NCI-H446 (cell line): ENCODE data around the gene PAFAH1B1.
A peak's percentile ranks its signal among the peaks of the same experiment; 100 is the strongest.

Source experiments
- DNase-seq, 2 experiments: peaks; one replicate each; lab custom pipeline; 2025; lab: John Stamatoyannopoulos, UW

Gene PAFAH1B1

DNA sequence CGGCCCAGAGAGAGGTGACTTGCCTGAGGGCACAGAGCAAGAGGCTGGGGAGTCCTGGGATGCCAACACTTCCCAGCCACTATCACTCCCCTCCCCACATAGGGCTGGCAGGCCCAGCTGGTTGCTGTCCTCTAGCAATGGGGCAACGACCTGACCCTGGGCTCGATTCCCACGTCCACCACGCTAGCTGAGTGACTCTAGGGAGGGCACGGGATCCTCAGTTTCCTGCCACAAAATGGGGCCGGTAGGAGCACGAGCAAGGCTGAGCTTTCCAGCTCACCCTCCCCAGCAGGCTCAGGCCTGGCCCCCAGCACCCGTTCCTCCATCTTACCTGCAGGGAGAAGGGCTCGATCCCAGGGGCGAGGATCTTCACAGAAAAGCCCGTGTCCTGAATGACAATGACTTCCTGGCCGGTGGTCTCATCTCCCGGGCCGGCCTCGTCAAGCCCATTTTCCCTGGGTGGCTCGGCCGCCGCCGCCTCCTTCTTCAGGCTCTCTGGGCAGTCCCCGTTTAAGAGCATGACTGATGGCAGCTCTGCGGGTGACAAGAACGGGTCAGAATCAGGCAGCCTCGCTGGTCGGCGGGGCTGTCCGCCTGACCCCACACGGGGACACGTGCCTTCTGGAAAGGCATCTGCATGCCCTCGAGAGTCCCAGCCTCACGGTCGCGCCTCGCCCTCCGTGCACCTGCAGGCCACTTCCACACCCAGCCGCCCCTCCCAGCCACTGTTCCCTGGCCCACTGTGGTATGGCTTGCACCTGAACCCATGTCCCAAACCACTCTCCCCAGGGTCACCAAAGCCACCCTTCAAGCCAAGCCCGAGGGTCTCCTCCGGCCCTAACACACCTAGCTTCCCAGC is 110.8 kb downstream of the PAFAH1B1 start:
- no peak for DNase-seq

- no peak for DNase-seq
These were observed 111.4 kb downstream of the PAFAH1B1 start for GRCh38 chr17:2704890-2705248.

GRCh38 chr17:2705263-2705662 is 111.8 kb downstream of the PAFAH1B1 start:
- DNase-seq, result no peak

DNA sequence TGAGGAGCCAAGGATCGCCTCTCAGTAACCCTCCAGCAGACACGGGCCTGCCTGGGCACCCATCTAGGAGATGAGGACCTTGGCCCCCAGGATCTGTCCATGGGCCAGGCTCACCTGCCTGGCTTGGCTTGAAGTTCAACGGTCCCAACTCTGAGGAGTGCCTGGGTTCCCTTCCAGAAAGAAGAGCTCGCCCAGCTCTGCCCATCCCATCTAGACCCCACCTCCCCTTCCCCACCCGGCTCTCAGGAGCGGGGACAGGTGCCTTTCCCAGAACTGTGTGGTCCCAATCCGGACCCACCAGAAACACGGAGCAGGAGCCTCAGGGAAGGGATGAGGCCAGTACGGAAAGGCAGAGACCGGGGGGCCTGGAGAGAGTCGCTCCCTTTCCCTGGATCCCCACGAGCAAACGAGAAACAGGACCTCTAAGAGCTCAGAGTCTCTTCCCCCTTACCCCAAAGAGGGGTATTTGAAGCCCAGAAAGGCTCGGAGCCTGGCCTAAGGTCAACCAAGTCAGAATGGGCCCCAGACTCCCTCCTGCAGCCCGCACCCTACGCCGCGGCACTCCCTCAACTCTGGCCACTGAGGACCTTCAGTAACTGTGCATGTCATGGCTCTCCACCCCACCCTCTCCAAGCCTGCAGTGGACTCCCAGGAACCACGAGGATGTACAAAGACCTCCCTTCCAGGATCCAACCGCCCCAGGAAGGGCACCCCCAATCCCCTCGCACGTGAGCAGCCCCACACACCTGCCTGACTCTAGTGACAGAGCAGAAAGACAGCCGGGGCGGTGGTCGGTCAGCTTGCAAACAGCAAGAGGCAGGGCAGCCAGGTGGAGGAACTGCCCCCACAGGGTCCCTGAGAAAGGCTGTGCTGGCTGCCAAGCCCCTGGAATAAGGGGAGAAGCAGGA is 112.7 kb downstream of the PAFAH1B1 start:
- DNase-seq, result no peak

- DNase-seq, result no peak
These were observed 113.6 kb downstream of the PAFAH1B1 start for GRCh38 chr17:2706911-2707510.

DNA sequence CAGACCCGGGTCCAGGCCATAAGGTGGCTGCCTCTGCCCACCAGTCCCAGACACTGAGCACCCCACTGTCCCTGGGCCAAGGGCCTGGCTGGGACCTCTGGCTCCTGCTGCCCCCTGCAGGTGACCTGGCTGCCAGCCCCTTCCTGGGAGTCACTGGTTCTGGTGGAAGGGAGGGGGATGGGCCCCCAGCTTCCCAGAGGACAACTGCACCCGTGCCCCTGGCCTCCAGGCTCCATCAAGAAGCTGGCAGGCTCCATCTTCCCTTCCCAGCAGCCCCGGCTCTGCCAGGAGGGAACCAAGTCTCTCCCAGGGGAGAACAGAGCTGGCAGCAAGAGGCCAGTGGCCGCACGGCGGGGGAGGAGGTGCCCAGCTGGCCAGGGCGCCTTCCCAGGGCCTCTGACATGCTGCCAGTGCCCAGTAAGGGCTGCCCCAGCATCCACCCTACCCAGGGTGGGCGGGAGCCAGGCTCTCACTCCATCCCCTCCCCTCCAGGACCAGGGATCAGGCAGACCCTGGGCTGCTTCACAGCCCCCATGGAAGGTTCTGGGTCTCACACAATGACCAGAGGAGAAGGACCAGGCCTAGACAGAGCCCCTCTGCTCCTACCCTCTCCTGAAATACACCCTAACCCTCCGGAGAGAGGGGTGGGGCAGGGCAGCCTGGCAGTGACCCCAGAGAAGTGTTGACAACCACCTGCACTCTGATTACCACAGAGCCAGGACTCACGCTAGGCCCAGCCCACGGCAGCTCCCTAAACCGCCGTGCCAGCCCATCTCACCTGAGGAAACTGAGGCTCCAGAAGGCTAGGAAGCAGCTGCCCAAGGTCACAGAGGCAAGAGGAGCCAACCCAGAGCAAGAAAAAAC is 114.5 kb downstream of the PAFAH1B1 start:
- DNase-seq, result peak in 1 of 2 experiments; percentile 32

- no peak for DNase-seq
These were observed 115.2 kb downstream of the PAFAH1B1 start for GRCh38 chr17:2708585-2709182.

DNA sequence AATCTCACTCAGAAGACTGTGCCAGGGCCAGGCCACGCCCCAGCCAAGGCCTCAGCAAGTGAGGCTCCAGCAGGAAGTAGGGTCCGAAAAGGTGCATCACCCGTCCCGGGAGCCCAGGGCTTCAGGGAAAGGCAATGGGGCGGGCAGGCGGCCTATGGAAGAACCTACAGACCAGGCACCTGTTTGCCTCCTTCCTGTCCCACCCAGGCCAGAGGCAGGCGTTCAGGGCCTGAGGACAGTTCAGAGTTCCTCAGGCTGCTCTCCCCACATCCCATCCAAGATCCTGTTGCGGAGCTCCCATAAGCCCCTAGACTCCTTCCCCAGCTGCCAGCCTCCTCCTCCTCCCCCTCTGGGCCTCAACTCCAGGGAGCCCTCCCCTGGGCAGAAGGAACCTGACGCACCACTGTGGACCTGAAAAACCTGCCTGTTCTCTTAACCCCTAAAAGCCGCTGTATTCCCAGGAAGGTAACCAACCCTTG is 115.8 kb downstream of the PAFAH1B1 start:
- no peak for DNase-seq

- DNase-seq, result no peak
These were observed 116.8 kb downstream of the PAFAH1B1 start for GRCh38 chr17:2710071-2710802.

- no peak for DNase-seq
These were observed 117.6 kb downstream of the PAFAH1B1 start for GRCh38 chr17:2710803-2711607.

- peak; percentile 54 to 90 for DNase-seq
These were observed 118.3 kb downstream of the PAFAH1B1 start, which contains the start of gene CLUH for GRCh38 chr17:2711608-2712299. TSS of gene CLUH (minus strand) at chr17:2711764. CDS start at chr17:2711661, 103 bp downstream.

DNA sequence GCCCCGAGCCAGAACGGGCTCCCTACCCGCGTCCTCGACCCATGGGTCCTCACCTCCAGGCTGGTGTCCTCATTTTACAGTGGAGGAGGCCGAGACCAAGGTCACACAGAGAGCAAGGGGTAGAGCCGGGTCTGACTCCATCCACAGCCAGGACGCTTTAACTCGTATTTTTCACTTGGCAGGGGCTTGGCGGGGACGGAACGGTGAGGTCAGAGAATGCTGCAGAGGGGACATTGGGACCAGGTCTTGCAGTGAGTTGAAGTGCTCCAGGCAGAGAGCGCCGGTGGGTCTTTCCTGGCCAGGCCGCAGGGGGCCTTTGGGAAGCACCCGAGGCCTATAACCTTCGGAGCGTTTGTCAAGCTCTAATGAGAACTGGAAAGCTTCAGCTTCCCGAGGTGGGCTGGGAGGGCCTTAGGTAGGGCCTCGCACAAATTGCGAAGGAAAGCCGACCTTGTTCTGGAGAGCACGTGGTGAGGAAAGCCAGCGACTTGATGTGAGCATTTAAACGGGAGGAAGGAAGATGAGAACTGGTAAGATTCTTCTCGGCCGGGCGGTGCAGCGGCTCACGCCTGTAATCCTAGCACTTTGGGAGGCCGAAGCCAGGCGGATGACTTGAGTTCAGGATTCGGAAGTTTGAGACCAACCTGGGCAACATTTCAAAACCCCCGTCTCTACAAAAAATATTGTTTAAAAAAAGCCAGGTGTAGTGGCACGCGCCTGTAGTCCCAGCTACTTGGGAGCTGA is 119.0 kb downstream of the PAFAH1B1 start:
- DNase-seq, result no peak

- peak; percentile 23 to 42 for DNase-seq
These were observed 120.4 kb downstream of the PAFAH1B1 start for GRCh38 chr17:2713881-2714280.

DNA sequence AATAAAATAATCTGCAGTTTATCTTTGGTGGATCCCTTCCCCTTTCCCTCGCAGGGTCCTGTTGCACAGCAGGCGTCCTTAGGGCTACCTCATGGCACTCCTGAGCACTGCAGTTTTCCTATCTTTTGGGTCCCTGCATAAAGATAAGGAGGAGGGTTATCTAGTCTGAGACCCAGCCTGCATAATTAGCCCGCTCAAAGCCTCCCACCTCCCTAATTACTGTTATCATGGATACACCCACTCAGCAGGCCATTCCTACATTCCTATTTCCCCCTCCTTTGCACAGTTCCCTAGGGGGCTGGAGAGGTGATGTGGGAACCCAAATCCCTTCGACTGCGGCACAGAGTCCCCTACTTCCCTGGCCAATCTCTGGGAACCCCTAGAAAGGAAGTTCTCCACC is 123.2 kb downstream of the PAFAH1B1 start:
- no peak for DNase-seq

- DNase-seq, result no peak
These were observed 124.9 kb downstream of the PAFAH1B1 start for GRCh38 chr17:2718150-2718938.

DNA sequence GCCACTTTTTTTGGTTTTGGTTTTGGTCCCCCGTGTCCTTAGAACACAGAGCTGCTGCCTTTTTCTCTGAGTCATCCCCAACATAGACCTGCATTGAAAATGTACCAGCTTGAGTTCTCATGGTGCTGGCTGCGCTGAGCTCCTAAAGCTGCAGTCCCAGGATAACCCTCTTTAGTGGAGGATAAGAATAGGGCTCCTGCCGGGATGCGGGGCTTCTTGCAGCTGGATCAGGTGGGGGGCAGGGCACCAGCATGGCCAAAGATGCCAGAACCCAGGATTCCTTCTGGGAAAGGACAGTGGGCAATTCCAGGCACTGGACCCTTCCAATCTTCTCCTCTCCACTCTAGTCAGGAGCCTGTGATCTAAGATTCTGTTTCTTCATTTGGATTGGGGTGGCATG is 126.4 kb downstream of the PAFAH1B1 start:
- DNase-seq, result no peak

GRCh38 chr17:2721603-2722002 is 128.1 kb downstream of the PAFAH1B1 start:
- DNase-seq, result no peak
